Medulla oblongata (tissue), 1 donor: ENCODE measurements around the gene GGTLC1.
"Not testable (repeated sequence)": the region's sequence is repeated elsewhere in the genome, so short reads cannot be mapped to it uniquely, and the experiment has no call there.

Experiments used
- DNase-seq: peaks from one replicate; pipeline ENCODE4 v3.0.0-alpha.2; 2015; ENCODE audit errors: extremely low spot score

The GGTLC1 gene

GRCh38 chr20:23994001-23994633 is 5.5 kb upstream of the GGTLC1 start:
- DNase-seq = not testable (repeated sequence)

GRCh38 chr20:23993440-23993839 is 4.9 kb upstream of the GGTLC1 start:
- DNase-seq = not testable (repeated sequence)

- not testable (repeated sequence) for DNase-seq
Observed at GRCh38 chr20:23990296-23990695, 1.7 kb upstream of the GGTLC1 start.

- DNase-seq = not testable (repeated sequence)
Observed at GRCh38 chr20:23988966-23989365, 387 bp upstream of the GGTLC1 start.

- not testable (repeated sequence) for DNase-seq
Observed at GRCh38 chr20:23986716-23987115, 1.9 kb downstream of the GGTLC1 start.

- not testable (repeated sequence) for DNase-seq
Observed at GRCh38 chr20:23986310-23986709, 2.3 kb downstream of the GGTLC1 start.

- not testable (repeated sequence) for DNase-seq
Observed at GRCh38 chr20:23985790-23986225, 2.8 kb downstream of the GGTLC1 start.

GRCh38 chr20:23985066-23985789 is 3.4 kb downstream of the GGTLC1 start:
- not testable (repeated sequence) for DNase-seq

- DNase-seq = not testable (repeated sequence)
Observed at GRCh38 chr20:23984476-23985023, 4.0 kb downstream of the GGTLC1 start.

GRCh38 chr20:23982112-23983018 is 6.2 kb downstream of the GGTLC1 start:
- DNase-seq = not testable (repeated sequence)

- DNase-seq = not testable (repeated sequence)
Observed at GRCh38 chr20:23981526-23981925, 7.1 kb downstream of the GGTLC1 start.

GRCh38 chr20:23981014-23981413 is 7.6 kb downstream of the GGTLC1 start:
- not testable (repeated sequence) for DNase-seq

GRCh38 chr20:23979899-23980811 is 8.4 kb downstream of the GGTLC1 start:
- DNase-seq = not testable (repeated sequence)

- not testable (repeated sequence) for DNase-seq
Observed at GRCh38 chr20:23979380-23979779, 9.2 kb downstream of the GGTLC1 start.

- DNase-seq = not testable (repeated sequence)
Observed at GRCh38 chr20:23978457-23978856, 10.1 kb downstream of the GGTLC1 start.

GRCh38 chr20:23974966-23975365 is 13.6 kb downstream of the GGTLC1 start:
- no peak for DNase-seq

GRCh38 chr20:23971310-23971709 is 17.3 kb downstream of the GGTLC1 start:
- DNase-seq = no peak

- no peak for DNase-seq
Observed at GRCh38 chr20:23970049-23970448, 18.5 kb downstream of the GGTLC1 start.

- DNase-seq = no peak
Observed at GRCh38 chr20:23967616-23967979, 21.0 kb downstream of the GGTLC1 start.

- no peak for DNase-seq
Observed at GRCh38 chr20:23966927-23967615, 21.5 kb downstream of the GGTLC1 start.
